ENCODE measurements around the gene ECSIT. TPM values are rescaled to one million over a fixed set of nuclear protein-coding genes. Genes with fewer than 3 reads are reported as not detected.

ECSIT gene
- polyA plus RNA-seq, 1 donor from 2014 or later, result 98.3 TPM

DNA sequence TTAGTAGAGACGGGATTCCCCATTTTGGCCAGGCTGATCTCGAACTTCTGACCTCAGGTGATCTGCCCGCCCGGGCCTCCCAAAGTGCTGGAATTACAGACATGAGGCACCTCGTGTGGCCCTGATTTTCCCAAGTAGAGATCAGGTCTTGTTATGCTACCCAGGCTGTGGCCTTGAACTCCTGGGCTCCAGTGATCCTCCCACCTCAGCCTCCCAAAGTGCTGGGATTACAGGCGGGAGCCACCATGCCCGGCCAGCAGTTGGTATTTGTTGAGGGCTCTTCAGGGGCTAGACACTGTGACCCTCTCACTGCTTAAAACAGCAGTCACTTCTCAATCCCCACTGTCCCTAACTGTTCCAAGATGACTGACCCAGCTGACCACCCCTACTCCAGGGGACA lies 39.6 kb downstream of the ECSIT start (continued):
- TF ChIP-seq, protein P1, sequence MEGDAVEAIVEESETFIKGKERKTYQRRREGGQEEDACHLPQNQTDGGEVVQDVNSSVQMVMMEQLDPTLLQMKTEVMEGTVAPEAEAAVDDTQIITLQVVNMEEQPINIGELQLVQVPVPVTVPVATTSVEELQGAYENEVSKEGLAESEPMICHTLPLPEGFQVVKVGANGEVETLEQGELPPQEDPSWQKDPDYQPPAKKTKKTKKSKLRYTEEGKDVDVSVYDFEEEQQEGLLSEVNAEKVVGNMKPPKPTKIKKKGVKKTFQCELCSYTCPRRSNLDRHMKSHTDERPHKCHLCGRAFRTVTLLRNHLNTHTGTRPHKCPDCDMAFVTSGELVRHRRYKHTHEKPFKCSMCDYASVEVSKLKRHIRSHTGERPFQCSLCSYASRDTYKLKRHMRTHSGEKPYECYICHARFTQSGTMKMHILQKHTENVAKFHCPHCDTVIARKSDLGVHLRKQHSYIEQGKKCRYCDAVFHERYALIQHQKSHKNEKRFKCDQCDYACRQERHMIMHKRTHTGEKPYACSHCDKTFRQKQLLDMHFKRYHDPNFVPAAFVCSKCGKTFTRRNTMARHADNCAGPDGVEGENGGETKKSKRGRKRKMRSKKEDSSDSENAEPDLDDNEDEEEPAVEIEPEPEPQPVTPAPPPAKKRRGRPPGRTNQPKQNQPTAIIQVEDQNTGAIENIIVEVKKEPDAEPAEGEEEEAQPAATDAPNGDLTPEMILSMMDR (IDR thresholded peaks at IDR 0.05; ENCODE audit: poor library complexity, severe bottlenecking), result no peak

DNA sequence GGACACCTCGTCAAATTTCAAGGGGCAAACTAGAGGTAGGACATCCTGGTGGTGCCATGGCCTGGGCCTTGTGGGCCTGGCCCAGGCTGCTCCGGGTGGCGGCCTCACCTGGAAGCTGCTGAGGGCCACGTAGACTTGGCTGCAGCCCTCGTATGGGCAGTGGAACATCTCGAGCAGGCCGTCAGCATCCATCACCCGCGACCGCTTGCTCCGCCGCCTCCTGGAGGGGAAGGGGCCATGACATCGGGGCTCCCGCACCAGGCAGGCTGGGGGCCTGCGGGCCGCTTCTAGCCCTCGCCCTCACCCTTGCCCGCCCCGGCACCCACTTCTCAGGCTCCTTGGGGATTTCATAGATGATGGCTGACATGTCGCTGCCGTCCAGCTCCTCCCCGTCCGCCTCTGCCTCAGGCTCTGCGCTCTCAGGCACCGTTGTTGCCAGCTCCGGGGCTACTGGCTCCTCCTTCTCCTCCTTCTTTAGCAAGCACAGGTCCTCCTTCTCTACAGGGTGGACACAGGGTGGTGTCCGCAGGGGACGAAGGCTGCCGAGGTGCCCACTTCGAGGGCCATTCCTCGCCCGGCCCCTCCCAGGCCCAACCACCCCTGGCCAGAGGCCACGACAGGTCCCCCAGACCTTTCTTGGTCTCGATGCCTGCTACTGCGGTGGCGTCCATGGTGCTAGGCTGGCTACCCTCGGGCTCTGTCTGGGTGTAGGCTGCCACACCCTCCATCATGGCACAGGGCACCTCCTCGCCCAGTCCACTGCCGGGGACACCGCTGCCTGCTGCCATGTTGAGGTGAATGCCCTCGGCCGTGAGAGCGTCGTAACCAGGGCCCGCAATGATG lies 42.1 kb downstream of the ECSIT start:
- no peaks in the 10 kb centered on the region for H3K9me2 ChIP-seq (ENCODE audit: insufficient read depth, low read length)
- no peaks in the 10 kb centered on the region for H4K20me1 ChIP-seq (ENCODE audit: insufficient read depth)
- H3F3A ChIP-seq (ENCODE audit: insufficient read depth, low read length, poor library complexity, severe bottlenecking), result no peaks in the 10 kb centered on the region
- H3K4me3 ChIP-seq (ENCODE audit: low read length), result no peak overlapping the region
- no peak overlapping the region for H3K27ac ChIP-seq (ENCODE audit: low read length)
- TF ChIP-seq RAD21 (conservative IDR thresholded peaks at IDR 0.05), result no peak
- TF ChIP-seq EZH2 (IDR thresholded peaks at IDR 0.05; ENCODE audit: borderline replicate concordance, insufficient read depth, low read length, poor library complexity, severe bottlenecking), result no peak
- TF ChIP-seq SMC3 (conservative IDR thresholded peaks at IDR 0.05; ENCODE audit: poor library complexity), result no peak
- no peak for TF ChIP-seq EP300 (conservative IDR thresholded peaks at IDR 0.05; ENCODE audit: poor library complexity, severe bottlenecking)
- no peak for TF ChIP-seq TAF1 (IDR thresholded peaks at IDR 0.05; ENCODE audit: low read depth)
- TF ChIP-seq, protein P2, sequence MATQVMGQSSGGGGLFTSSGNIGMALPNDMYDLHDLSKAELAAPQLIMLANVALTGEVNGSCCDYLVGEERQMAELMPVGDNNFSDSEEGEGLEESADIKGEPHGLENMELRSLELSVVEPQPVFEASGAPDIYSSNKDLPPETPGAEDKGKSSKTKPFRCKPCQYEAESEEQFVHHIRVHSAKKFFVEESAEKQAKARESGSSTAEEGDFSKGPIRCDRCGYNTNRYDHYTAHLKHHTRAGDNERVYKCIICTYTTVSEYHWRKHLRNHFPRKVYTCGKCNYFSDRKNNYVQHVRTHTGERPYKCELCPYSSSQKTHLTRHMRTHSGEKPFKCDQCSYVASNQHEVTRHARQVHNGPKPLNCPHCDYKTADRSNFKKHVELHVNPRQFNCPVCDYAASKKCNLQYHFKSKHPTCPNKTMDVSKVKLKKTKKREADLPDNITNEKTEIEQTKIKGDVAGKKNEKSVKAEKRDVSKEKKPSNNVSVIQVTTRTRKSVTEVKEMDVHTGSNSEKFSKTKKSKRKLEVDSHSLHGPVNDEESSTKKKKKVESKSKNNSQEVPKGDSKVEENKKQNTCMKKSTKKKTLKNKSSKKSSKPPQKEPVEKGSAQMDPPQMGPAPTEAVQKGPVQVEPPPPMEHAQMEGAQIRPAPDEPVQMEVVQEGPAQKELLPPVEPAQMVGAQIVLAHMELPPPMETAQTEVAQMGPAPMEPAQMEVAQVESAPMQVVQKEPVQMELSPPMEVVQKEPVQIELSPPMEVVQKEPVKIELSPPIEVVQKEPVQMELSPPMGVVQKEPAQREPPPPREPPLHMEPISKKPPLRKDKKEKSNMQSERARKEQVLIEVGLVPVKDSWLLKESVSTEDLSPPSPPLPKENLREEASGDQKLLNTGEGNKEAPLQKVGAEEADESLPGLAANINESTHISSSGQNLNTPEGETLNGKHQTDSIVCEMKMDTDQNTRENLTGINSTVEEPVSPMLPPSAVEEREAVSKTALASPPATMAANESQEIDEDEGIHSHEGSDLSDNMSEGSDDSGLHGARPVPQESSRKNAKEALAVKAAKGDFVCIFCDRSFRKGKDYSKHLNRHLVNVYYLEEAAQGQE (IDR thresholded peaks at IDR 0.05; ENCODE audit: borderline replicate concordance), result no peak
- TF ChIP-seq POLR2AphosphoS5 (IDR thresholded peaks at IDR 0.05), result no peak
- no peak for TF ChIP-seq MXI1 (conservative IDR thresholded peaks at IDR 0.05; ENCODE audit: poor library complexity, severe bottlenecking)
- TF ChIP-seq, protein P1 (IDR thresholded peaks at IDR 0.05; ENCODE audit: poor library complexity, severe bottlenecking), result no peak
- H3K9ac ChIP-seq (ENCODE audit: low read length), result no peak overlapping the region
- H3K36me3 ChIP-seq (ENCODE audit: insufficient read depth, low read length), result no peaks in the 10 kb centered on the region
- no peaks in the 10 kb centered on the region for H3K79me2 ChIP-seq (replicated peaks; ENCODE audit: insufficient read depth, low read length)
- no peak overlapping the region for H2AFZ ChIP-seq (ENCODE audit: low read depth, low read length)
- no peaks in the 10 kb centered on the region for H3K27me3 ChIP-seq (ENCODE audit: insufficient read depth, low read depth, low read length)
- H3K9me3 ChIP-seq (ENCODE audit: low read length), result no peaks in the 10 kb centered on the region
- no peak overlapping the region for H3K4me2 ChIP-seq (ENCODE audit: low read length)

Data from neural cell (in vitro differentiated cells).